ENCODE results near the gene TACC2.
"Not testable (repeated sequence)": the region's sequence is repeated elsewhere in the genome, so short reads cannot be mapped to it uniquely, and the experiment has no call there.

The TACC2 gene

GRCh38 chr10:122199689-122200088, 210.7 kb downstream of the TACC2 start:
- DNase-seq, result no peak

- no peak for DNase-seq
Measured at GRCh38 chr10:122201401-122201800, 212.4 kb downstream of the TACC2 start.

- DNase-seq, result not testable (repeated sequence)
Measured at GRCh38 chr10:122203180-122203579, 214.2 kb downstream of the TACC2 start.

GRCh38 chr10:122204691-122205489, 215.9 kb downstream of the TACC2 start:
- no peak for DNase-seq

- DNase-seq, result no peak
Measured at GRCh38 chr10:122206471-122207065, 217.6 kb downstream of the TACC2 start.

GRCh38 chr10:122207163-122207562, 218.2 kb downstream of the TACC2 start:
- no peak for DNase-seq

- no peak for DNase-seq
Measured at GRCh38 chr10:122207596-122207995, 218.6 kb downstream of the TACC2 start.

GRCh38 chr10:122208571-122209430, 219.8 kb downstream of the TACC2 start:
- DNase-seq, result no peak

- DNase-seq, result no peak
Measured at GRCh38 chr10:122210481-122211265, 221.7 kb downstream of the TACC2 start.

GRCh38 chr10:122213364-122213763, 224.4 kb downstream of the TACC2 start:
- DNase-seq, result no peak

- no peak for DNase-seq
Measured at GRCh38 chr10:122213766-122214165, 224.8 kb downstream of the TACC2 start.

GRCh38 chr10:122216047-122216446, 227.1 kb downstream of the TACC2 start:
- no peak for DNase-seq

- no peak for DNase-seq
Measured at GRCh38 chr10:122219340-122219739, 230.4 kb downstream of the TACC2 start.

GRCh38 chr10:122220736-122221135, 231.8 kb downstream of the TACC2 start:
- no peak for DNase-seq

- no peak for DNase-seq
Measured at GRCh38 chr10:122221958-122222357, 233.0 kb downstream of the TACC2 start.

- DNase-seq, result no peak
Measured at GRCh38 chr10:122222638-122223037, 233.7 kb downstream of the TACC2 start.

- DNase-seq, result no peak
Measured at GRCh38 chr10:122224159-122224558, 235.2 kb downstream of the TACC2 start.

GRCh38 chr10:122225330-122225729, 236.4 kb downstream of the TACC2 start:
- no peak for DNase-seq

- no peak for DNase-seq
Measured at GRCh38 chr10:122227754-122228153, 238.8 kb downstream of the TACC2 start.

- no peak for DNase-seq
Measured at GRCh38 chr10:122229666-122230065, 240.7 kb downstream of the TACC2 start.

- DNase-seq, result no peak
Measured at GRCh38 chr10:122230222-122230621, 241.3 kb downstream of the TACC2 start.

GRCh38 chr10:122232769-122233168, 243.8 kb downstream of the TACC2 start:
- no peak for DNase-seq

- no peak for DNase-seq
Measured at GRCh38 chr10:122233857-122234348, 244.9 kb downstream of the TACC2 start.

Measured in activated T-cell treated with anti-CD3 and anti-CD28 coated beads for 4 hours (primary cell).